NCI-H128 (cell line): ENCODE results near the gene PSG11.
"Not testable (repeated sequence)": the region's sequence is repeated elsewhere in the genome, so short reads cannot be mapped to it uniquely, and the experiment has no call there.

Experiments used
- DNase-seq: peaks from one replicate; lab custom pipeline; 2025; ENCODE audit not compliant: unreplicated experiment; lab: John Stamatoyannopoulos, UW

Gene PSG11

GRCh38 chr19:42989851-42990250 is 36.4 kb downstream of the PSG11 start:
- no peak for DNase-seq

DNA sequence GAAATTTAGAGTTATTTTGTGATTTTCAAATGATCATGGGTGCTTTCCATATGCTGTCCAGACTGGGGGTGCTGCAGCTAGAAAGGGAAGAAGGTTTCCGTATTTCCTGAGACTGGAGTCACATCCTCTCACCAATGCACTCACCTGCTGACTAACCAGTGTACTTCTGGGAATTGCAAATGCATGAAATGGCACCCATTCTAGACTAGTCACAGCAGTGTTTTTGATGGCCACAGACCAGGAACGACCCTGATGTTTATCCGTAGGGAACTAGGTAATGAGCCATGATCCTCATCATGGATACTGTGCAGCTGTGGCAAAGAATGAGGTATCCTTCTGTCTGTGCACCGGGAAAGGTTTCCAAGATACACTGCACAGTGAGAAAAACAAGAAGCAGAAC is 37.1 kb downstream of the PSG11 start:
- not testable (repeated sequence) for DNase-seq

DNA sequence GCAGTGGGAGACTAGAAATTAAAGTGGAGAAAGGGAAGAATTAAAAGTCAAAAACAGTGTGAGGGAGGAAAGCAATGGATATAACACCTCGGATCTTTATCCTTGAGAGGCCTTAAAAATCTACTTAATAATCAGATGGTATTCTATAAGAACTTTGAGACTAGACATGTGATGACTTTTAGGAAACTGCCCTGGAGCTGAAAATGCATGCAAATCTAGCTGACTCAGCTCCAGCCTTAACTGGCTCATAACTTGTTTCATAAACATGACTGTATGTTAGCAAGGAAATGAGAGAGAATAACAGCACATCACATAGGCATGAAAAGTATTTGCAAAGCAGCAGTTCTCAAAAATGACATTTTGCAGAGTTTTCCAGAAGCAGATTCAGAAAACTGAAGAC is 38.1 kb downstream of the PSG11 start:
- DNase-seq = not testable (repeated sequence)

DNA sequence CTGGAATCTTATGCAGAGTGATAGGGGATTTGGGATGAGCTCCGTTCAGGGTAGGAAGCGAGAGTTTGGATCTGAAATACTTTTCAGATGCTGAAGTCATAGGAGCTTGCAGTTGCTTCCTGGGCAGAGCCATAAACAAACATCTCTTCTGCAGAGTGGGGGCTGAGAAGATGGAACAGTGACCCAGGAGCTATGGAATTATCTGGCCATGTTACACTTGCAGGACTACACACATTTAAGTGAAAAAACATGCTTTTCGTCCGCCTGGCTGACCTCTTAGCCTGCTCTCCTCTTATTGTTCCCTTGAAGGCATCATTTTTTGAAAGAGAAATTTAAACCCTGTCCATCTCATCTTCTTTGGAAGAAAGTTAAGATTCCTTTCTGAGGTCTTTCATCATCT is 40.7 kb downstream of the PSG11 start:
- DNase-seq = no peak

DNA sequence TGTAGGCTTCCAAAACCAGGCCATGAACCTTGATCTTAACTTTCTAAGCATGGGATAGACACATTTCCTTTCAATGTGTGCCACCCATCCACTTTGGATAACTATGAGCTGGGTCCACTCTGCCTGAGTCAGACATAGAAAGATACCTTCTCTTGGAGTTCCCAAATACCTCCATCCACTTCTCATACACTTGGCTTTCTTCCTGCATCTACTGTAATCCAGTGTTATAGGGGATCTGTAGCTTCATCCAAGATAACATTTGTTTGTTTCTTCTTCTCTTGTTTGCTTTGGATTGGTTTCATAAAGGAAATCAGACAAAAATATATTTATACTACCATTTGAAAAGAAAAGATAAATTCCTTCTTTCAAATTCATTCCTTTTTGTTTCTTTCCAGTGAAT is 44.2 kb downstream of the PSG11 start:
- not testable (repeated sequence) for DNase-seq

- DNase-seq = not testable (repeated sequence)
Observed at GRCh38 chr19:42971451-42971850, 54.8 kb downstream of the PSG11 start.

GRCh38 chr19:42965176-42965575 is 61.1 kb downstream of the PSG11 start:
- no peak for DNase-seq

DNA sequence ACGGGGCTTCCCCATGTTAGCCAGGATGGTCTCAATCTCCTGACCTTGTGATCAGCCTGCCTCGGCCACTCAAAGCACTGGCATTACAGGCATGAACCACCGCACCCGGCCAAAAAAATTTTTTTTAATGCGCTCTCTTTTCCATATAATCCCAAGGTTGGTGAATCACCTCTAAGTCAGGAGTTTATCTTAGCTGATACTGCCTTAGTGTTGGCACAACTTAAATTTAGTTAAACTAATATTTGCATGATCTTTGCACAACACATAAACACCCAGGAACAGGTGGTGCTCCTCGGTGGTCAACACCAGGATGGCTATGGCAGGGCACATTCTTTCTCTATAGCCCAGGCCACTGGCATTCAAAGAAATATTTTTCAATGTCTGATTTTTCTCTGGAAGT is 65.2 kb downstream of the PSG11 start:
- DNase-seq = no peak
